ENCODE measurements around the gene CDH4. TPM values are rescaled to one million over a fixed set of nuclear protein-coding genes. Genes with fewer than 3 reads are reported as not detected.

CDH4 gene
- total and polyA plus RNA-seq, 2 of the 8 experiments (the other 6 are each of a cell fraction or from before 2014, with no cell fraction given), result 4.3 to 7.9 TPM

DNA sequence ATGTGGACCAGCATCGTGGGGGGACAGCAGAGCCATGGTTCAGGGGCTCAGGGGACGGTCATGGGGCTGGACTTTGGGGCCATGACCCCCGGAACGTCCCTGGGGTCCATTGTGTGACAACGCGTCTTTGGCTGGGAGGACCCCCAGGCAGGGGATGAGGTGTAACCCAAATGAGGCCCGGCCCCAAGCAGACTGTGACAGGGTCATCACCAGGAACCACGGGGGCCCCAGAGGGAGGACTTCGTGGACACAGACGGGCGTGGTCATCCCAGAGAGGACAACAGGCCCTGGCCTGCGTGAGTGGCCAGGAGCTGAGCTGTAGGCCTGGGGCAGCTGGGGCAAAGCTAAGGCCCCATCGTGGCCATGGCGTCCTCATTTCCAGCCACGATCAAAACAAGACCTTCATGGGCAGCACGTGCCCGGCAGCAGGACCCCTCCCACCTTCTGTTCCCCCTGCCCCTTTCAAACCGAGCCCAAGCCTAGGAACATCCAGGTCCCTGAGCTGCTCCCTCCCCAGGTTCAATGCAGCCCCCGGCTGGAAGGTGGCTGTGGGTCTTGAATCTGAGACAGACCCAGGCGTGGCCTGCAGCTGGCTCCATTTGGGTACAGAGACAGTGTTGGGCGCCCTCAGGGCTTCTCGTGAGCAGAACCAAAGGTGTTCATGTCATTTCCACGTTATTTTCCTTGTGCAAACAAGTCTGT, 625.9 kb downstream of the CDH4 start:
- no peak overlapping the region for H2BK5ac ChIP-seq (ENCODE audit: low read depth, low read length)
- H3K23me2 ChIP-seq (ENCODE audit: low read depth, low read length), result no peaks in the 10 kb centered on the region
- WGBS, 2 experiments (ENCODE audit: extremely low coverage in 1 of 2, insufficient coverage in 1 of 2, insufficient read length in 1 of 2, insufficient replicate concordance in 2 of 2, low coverage in 1 of 2, low lambda C conversion rate in 2 of 2, missing lambda C conversion rate in 1 of 2), result 95% methylated on average over 23 of the region's 23 CpGs; no CpG with 5 or more reads in 1 of the 2 experiments
- TF ChIP-seq MAFK (IDR thresholded peaks at IDR 0.05; ENCODE audit: low read depth, low read length), result no peak
- TF ChIP-seq HDAC6 (IDR thresholded peaks at IDR 0.05; ENCODE audit: low read depth, low read length), result no peak
- TF ChIP-seq POLR2A (IDR thresholded peaks at IDR 0.05; ENCODE audit: control extremely low read depth in 1 of 2, low read depth in 2 of 2, low read length in 2 of 2), result no peak
- no peak for TF ChIP-seq SIN3A (conservative IDR thresholded peaks at IDR 0.05 in 1 of 2, IDR thresholded peaks at IDR 0.05 in 1 of 2; ENCODE audit: low read depth in 1 of 2, low read length in 2 of 2)
- TF ChIP-seq, protein P1, sequence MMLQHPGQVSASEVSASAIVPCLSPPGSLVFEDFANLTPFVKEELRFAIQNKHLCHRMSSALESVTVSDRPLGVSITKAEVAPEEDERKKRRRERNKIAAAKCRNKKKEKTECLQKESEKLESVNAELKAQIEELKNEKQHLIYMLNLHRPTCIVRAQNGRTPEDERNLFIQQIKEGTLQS (IDR thresholded peaks at IDR 0.05; ENCODE audit: insufficient read depth, low read depth, low read length), result no peak
- TF ChIP-seq TCF12 (IDR thresholded peaks at IDR 0.05; ENCODE audit: low read depth, low read length), result no peak
- TF ChIP-seq PHF8 (conservative IDR thresholded peaks at IDR 0.05; ENCODE audit: low read depth, low read length), result no peak
- no peak for TF ChIP-seq SIRT6 (IDR thresholded peaks at IDR 0.05; ENCODE audit: low read length)
- no peak for TF ChIP-seq SIX5 (IDR thresholded peaks at IDR 0.05; ENCODE audit: low read depth, low read length)
- TF ChIP-seq BCL11A (IDR thresholded peaks at IDR 0.05; ENCODE audit: low read depth in 2 of 2, low read length in 2 of 2), result no peak
- no peak for TF ChIP-seq EGR1 (IDR thresholded peaks at IDR 0.05; ENCODE audit: borderline replicate concordance, low read depth, low read length)
- no peak for TF ChIP-seq KDM5A (IDR thresholded peaks at IDR 0.05; ENCODE audit: low read length)
- no peak for TF ChIP-seq SP2 (IDR thresholded peaks at IDR 0.05; ENCODE audit: low read length)
- TF ChIP-seq TAF7 (optimal IDR thresholded peaks at IDR 0.05; ENCODE audit: borderline replicate concordance, low read depth, low read length), result no peak

More for the DNA sequence above, 625.9 kb downstream of the CDH4 start:
- ChIA-PET POLR2A (ENCODE audit: partially characterized antibody) (no interaction called here), CTCF (ENCODE audit: partially characterized antibody) (interaction anchor here (0.6 to 5.0 kb wide), 8 partner anchors 8 to 278 kb away, joined by 3 to 45 read pairs (median 4); no protein-coding TSS in a partner anchor)
- H2BK15ac ChIP-seq (ENCODE audit: low read length), result no peak overlapping the region
- no peak overlapping the region for H2AFZ ChIP-seq (ENCODE audit: low read length)
- no peak overlapping the region for H4K91ac ChIP-seq (replicated peaks; ENCODE audit: insufficient read length, low read length)
- H3K18ac ChIP-seq (ENCODE audit: extremely low read depth, low read length), result no peak overlapping the region
- H4K20me1 ChIP-seq (replicated peaks in 1 of 2; ENCODE audit: control insufficient read depth in 1 of 2, insufficient read depth in 2 of 2, low read length in 2 of 2), result no peaks in the 10 kb centered on the region
- H3K79me1 ChIP-seq (ENCODE audit: low read depth, low read length), result no peaks in the 10 kb centered on the region
- DNase-seq (ENCODE audit: low read depth in 1 of 2, low spot score in 2 of 2) (no peak), FAIRE-seq (no peak)
- H2BK120ac ChIP-seq (replicated peaks; ENCODE audit: low read depth, low read length), result no peak overlapping the region
- H4K5ac ChIP-seq (ENCODE audit: insufficient read length, low read depth, low read length), result no peak overlapping the region
- no peak overlapping the region for H2BK12ac ChIP-seq (ENCODE audit: low read depth, low read length)
- no peaks in the 10 kb centered on the region for H3K79me2 ChIP-seq (ENCODE audit: control insufficient read depth in 1 of 2, insufficient read depth in 2 of 2, low read length in 2 of 2)
- H3K4ac ChIP-seq (replicated peaks; ENCODE audit: insufficient read length, low read depth, low read length), result no peak overlapping the region
- no peak overlapping the region for H3K9ac ChIP-seq (replicated peaks in 1 of 4; ENCODE audit: extremely low read depth in 1 of 4, low read depth in 3 of 4, low read length in 3 of 4)
- no peak overlapping the region for H2AK5ac ChIP-seq (ENCODE audit: low read depth, low read length)
- no peak overlapping the region for H3K14ac ChIP-seq (ENCODE audit: insufficient read length)
- H3K4me1 ChIP-seq (replicated peaks in 1 of 4; ENCODE audit: control insufficient read depth in 3 of 4, insufficient read depth in 4 of 4, low read length in 3 of 4), result no peaks in the 10 kb centered on the region
- H3K4me3 ChIP-seq (ENCODE audit: extremely low read depth in 1 of 4, insufficient read depth in 2 of 4, low read depth in 3 of 4, low read length in 4 of 4), result no peak overlapping the region
- no peak overlapping the region for H2BK20ac ChIP-seq (ENCODE audit: low read length)
- H3K27me3 ChIP-seq (replicated peaks in 1 of 4; ENCODE audit: control insufficient read depth in 3 of 4, extremely low read depth in 1 of 4, insufficient read depth in 3 of 4, low read length in 3 of 4), result no peaks in the 10 kb centered on the region; a peak in 1 of 7 replicates
- no peak overlapping the region for H3K4me2 ChIP-seq (ENCODE audit: insufficient read depth in 1 of 2, low read depth in 2 of 2, low read length in 2 of 2)
- H3K56ac ChIP-seq (replicated peaks; ENCODE audit: insufficient read length, low read depth, low read length), result no peak overlapping the region
- no peak overlapping the region for H3K27ac ChIP-seq (ENCODE audit: low read depth, low read length)
- H4K8ac ChIP-seq (ENCODE audit: extremely low read depth, insufficient read depth, low read length), result no peak overlapping the region; the same call in 1 of the 2 replicates
- no peaks in the 10 kb centered on the region for H3K36me3 ChIP-seq (ENCODE audit: control insufficient read depth in 2 of 4, insufficient read depth in 4 of 4, low read length in 3 of 4)
- no peak overlapping the region for H3K23ac ChIP-seq (ENCODE audit: insufficient read length)
- no peaks in the 10 kb centered on the region for H3K9me3 ChIP-seq (ENCODE audit: insufficient read depth in 2 of 2, low read depth in 1 of 2, low read length in 1 of 2)

Data from H1 (cell line).